Trophoblast cell (in vitro differentiated cells and primary cell): ENCODE measurements around the gene RABEP1.

Source experiments
- DNase-seq, 2 donors: peaks; one replicate each; pipeline ENCODE4 v3.0.0-alpha.2; 2016
- H2AFZ ChIP-seq: 2 replicates; pipeline ENCODE4 v1.6.1; 2013; ENCODE audit warnings: low read length, moderate library complexity, mild to moderate bottlenecking; ENCODE audit not compliant: insufficient read depth, poor library complexity
- H2AK5ac ChIP-seq: 2 replicates; pipeline ENCODE4 v1.6.1; 2013; ENCODE audit warnings: mild to moderate bottlenecking, low read length
- H2BK120ac ChIP-seq: 2 replicates; pipeline ENCODE4 v1.6.1; 2013; ENCODE audit warnings: low read length, mild to moderate bottlenecking, moderate library complexity; ENCODE audit not compliant: insufficient read depth, poor library complexity
- H2BK12ac ChIP-seq: 2 replicates; pipeline ENCODE4 v1.6.1; 2013; ENCODE audit warnings: mild to moderate bottlenecking, low read length, moderate library complexity
- H2BK5ac ChIP-seq: 2 replicates; pipeline ENCODE4 v1.6.1; 2013; ENCODE audit warnings: low read length, low read depth, moderate library complexity, mild to moderate bottlenecking; ENCODE audit not compliant: poor library complexity
- H3K14ac ChIP-seq: 2 replicates; pipeline ENCODE4 v1.6.1; 2013; ENCODE audit warnings: mild to moderate bottlenecking, low read length
- H3K18ac ChIP-seq: 2 replicates; pipeline ENCODE4 v1.6.1; 2013; ENCODE audit warnings: mild to moderate bottlenecking, low read length
- H3K23ac ChIP-seq: 2 replicates; pipeline ENCODE4 v1.6.1; 2013; ENCODE audit warnings: low read length
- H3K27ac ChIP-seq: 2 replicates; pipeline ENCODE4 v1.5.1; 2013; ENCODE audit warnings: low read depth, mild to moderate bottlenecking, inconsistent platforms, low read length, moderate library complexity
- H3K27me3 ChIP-seq: 2 replicates; pipeline ENCODE4 v1.6.1; 2013; ENCODE audit warnings: inconsistent platforms, mild to moderate bottlenecking, low read length, moderate library complexity; ENCODE audit not compliant: insufficient read depth
- H3K36me3 ChIP-seq, 2 experiments: 1 replicate in 1 of 2; 2 replicates in 1 of 2; pipeline ENCODE4 v1.6.1; 2013; ENCODE audit warnings: low read length in 2 of 2, mild to moderate bottlenecking in 2 of 2, moderate library complexity in 1 of 2; ENCODE audit not compliant: insufficient read depth in 2 of 2, control insufficient read depth in 1 of 2
- H3K4ac ChIP-seq: 2 replicates; pipeline ENCODE4 v1.6.1; 2013; ENCODE audit warnings: low read depth, mild to moderate bottlenecking, low read length, moderate library complexity
- H3K4me1 ChIP-seq, 2 experiments: 1 replicate in 1 of 2; 2 replicates in 1 of 2; pipeline ENCODE4 v1.6.1; 2013; ENCODE audit warnings: low read length in 2 of 2, mild to moderate bottlenecking in 2 of 2, moderate library complexity in 1 of 2; ENCODE audit not compliant: insufficient read depth in 2 of 2, control insufficient read depth in 1 of 2
- H3K4me2 ChIP-seq: 2 replicates; pipeline ENCODE4 v1.6.1; 2013; ENCODE audit warnings: inconsistent platforms, mild to moderate bottlenecking, low read length, moderate library complexity
- H3K4me3 ChIP-seq: 2 replicates; pipeline ENCODE4 v1.5.1; 2013; ENCODE audit warnings: mild to moderate bottlenecking, low read depth, low read length, inconsistent platforms
- H3K79me1 ChIP-seq: one replicate; pipeline ENCODE4 v1.6.1; 2013; ENCODE audit warnings: low read length
- H3K79me2 ChIP-seq: 2 replicates; pipeline ENCODE4 v1.6.1; 2013; ENCODE audit warnings: low read length, mild to moderate bottlenecking; ENCODE audit not compliant: control insufficient read depth, insufficient read depth, poor library complexity
- H3K9ac ChIP-seq: 2 replicates; pipeline ENCODE4 v1.6.1; 2013; ENCODE audit warnings: mild to moderate bottlenecking, low read length
- H3K9me3 ChIP-seq: 2 replicates; pipeline ENCODE4 v1.6.1; 2013; ENCODE audit warnings: low read depth, mild to moderate bottlenecking, control low read depth, inconsistent platforms, low read length; ENCODE audit not compliant: insufficient read depth
- H4K12ac ChIP-seq: 2 replicates; pipeline ENCODE4 v1.6.1; 2013; ENCODE audit warnings: low read depth, mild to moderate bottlenecking, low read length, moderate library complexity
- H4K8ac ChIP-seq: 2 replicates; pipeline ENCODE4 v1.6.1; 2013; ENCODE audit warnings: low read depth, mild to moderate bottlenecking, low read length, moderate library complexity
- H4K91ac ChIP-seq: one replicate; pipeline ENCODE4 v1.6.1; 2013; ENCODE audit warnings: low read depth, mild to moderate bottlenecking, low read length, moderate library complexity
- WGBS: extraction: QIAGEN DNeasy Blood & Tissue Kit; methylation state at CpG from one replicate; pipeline ENCODE4 v1.1.7; 2013; ENCODE audit warnings: missing lambda C conversion rate; ENCODE audit not compliant: insufficient read length, insufficient coverage; ENCODE audit errors: extremely low coverage; 5-methylcytosine and 5-hydroxymethylcytosine counted together

Gene RABEP1

GRCh38 chr17:5405400-5405799, 123.3 kb downstream of the RABEP1 start:
- Histone ChIP-seq H3K9me3 (no peaks in the 10 kb centered on the region), H3K27me3 (no peaks in the 10 kb centered on the region), H3K18ac (no peak overlapping the region), H3K4me3 (no peak overlapping the region), H4K12ac (no peak overlapping the region), H3K36me3 (peaks cover 19 to 53% of the 10 kb centered on the region in 2 experiments), H2BK5ac (no peak overlapping the region), H3K79me2 (no peaks in the 10 kb centered on the region), H3K14ac (no peak overlapping the region), H2AFZ (no peak overlapping the region), H3K4me1 (no peaks in the 10 kb centered on the region), H3K4ac (no peak overlapping the region), H2BK12ac (no peak overlapping the region), H3K23ac (no peak overlapping the region), H4K8ac (no peak overlapping the region), H2BK120ac (no peak overlapping the region), H3K27ac (no peak overlapping the region), H4K91ac (no peak overlapping the region), H3K9ac (no peak overlapping the region), H3K79me1 (no peaks in the 10 kb centered on the region), H2AK5ac (no peak overlapping the region), H3K4me2 (no peak overlapping the region)
- no peak for DNase-seq
- WGBS: no CpG with 5 or more reads among the region's 4 CpGs

- H2AK5ac ChIP-seq: no peak overlapping the region
- no peak overlapping the region for H3K18ac ChIP-seq
- H3K36me3 ChIP-seq: peaks cover 12 to 56% of the 10 kb centered on the region in 2 experiments
- no CpG with 5 or more reads among the region's 5 CpGs for WGBS
- H2BK120ac ChIP-seq: no peak overlapping the region
- no peak overlapping the region for H2AFZ ChIP-seq
- no peaks in the 10 kb centered on the region for H3K9me3 ChIP-seq
- no peak overlapping the region for H3K4me3 ChIP-seq
- H2BK5ac ChIP-seq: no peak overlapping the region
- H3K4me2 ChIP-seq: no peak overlapping the region
- H4K91ac ChIP-seq: no peak overlapping the region
- H3K14ac ChIP-seq: no peak overlapping the region
- H3K4ac ChIP-seq: no peak overlapping the region
- no peak overlapping the region for H3K27ac ChIP-seq
- H3K79me1 ChIP-seq: no peaks in the 10 kb centered on the region
- no peak overlapping the region for H3K9ac ChIP-seq
- no peaks in the 10 kb centered on the region for H3K4me1 ChIP-seq
- no peaks in the 10 kb centered on the region for H3K79me2 ChIP-seq
- H4K8ac ChIP-seq: no peak overlapping the region
- no peak for DNase-seq
- no peak overlapping the region for H3K23ac ChIP-seq
- H2BK12ac ChIP-seq: no peak overlapping the region
- H4K12ac ChIP-seq: no peak overlapping the region
- H3K27me3 ChIP-seq: no peaks in the 10 kb centered on the region
These were observed 126.1 kb downstream of the RABEP1 start for GRCh38 chr17:5408186-5408585.

GRCh38 chr17:5410594-5411272, 128.6 kb downstream of the RABEP1 start:
- Histone ChIP-seq H4K91ac (no peak overlapping the region), H3K9me3 (no peaks in the 10 kb centered on the region), H3K14ac (no peak overlapping the region), H3K9ac (no peak overlapping the region), H3K18ac (no peak overlapping the region), H4K8ac (no peak overlapping the region), H2BK5ac (no peak overlapping the region), H3K79me1 (no peaks in the 10 kb centered on the region), H3K4me2 (no peak overlapping the region), H3K27ac (no peak overlapping the region), H3K4ac (no peak overlapping the region), H3K23ac (no peak overlapping the region), H2AK5ac (no peak overlapping the region), H4K12ac (no peak overlapping the region), H3K4me1 (no peaks in the 10 kb centered on the region), H3K36me3 (peaks cover 16 to 55% of the 10 kb centered on the region in 2 experiments), H3K79me2 (no peaks in the 10 kb centered on the region), H2BK12ac (no peak overlapping the region), H3K4me3 (no peak overlapping the region), H3K27me3 (no peaks in the 10 kb centered on the region), H2AFZ (no peak overlapping the region), H2BK120ac (no peak overlapping the region)
- no peak for DNase-seq
- no CpG with 5 or more reads among the region's 7 CpGs for WGBS

GRCh38 chr17:5413682-5414081, 131.6 kb downstream of the RABEP1 start:
- no peak overlapping the region for H3K4me2 ChIP-seq
- H3K4me1 ChIP-seq: peaks cover 2 to 4% of the 10 kb centered on the region in 2 experiments
- H3K4me3 ChIP-seq: no peak overlapping the region
- H3K18ac ChIP-seq: no peak overlapping the region
- no peak overlapping the region for H4K12ac ChIP-seq
- H3K79me1 ChIP-seq: no peaks in the 10 kb centered on the region
- H3K27me3 ChIP-seq: no peaks in the 10 kb centered on the region
- no CpG with 5 or more reads among the region's 4 CpGs for WGBS
- no peak overlapping the region for H2BK12ac ChIP-seq
- no peak overlapping the region for H2BK5ac ChIP-seq
- H3K79me2 ChIP-seq: peaks cover 8% of the 10 kb centered on the region
- H3K23ac ChIP-seq: no peak overlapping the region
- H3K9me3 ChIP-seq: no peaks in the 10 kb centered on the region
- H2BK120ac ChIP-seq: no peak overlapping the region
- H2AFZ ChIP-seq: no peak overlapping the region
- H4K8ac ChIP-seq: no peak overlapping the region
- H4K91ac ChIP-seq: no peak overlapping the region
- H3K14ac ChIP-seq: no peak overlapping the region
- DNase-seq: peak in 1 of 2 donors; percentile 13
- H2AK5ac ChIP-seq: no peak overlapping the region
- peaks cover 23 to 38% of the 10 kb centered on the region in 2 experiments for H3K36me3 ChIP-seq
- H3K27ac ChIP-seq: no peak overlapping the region
- H3K4ac ChIP-seq: no peak overlapping the region
- no peak overlapping the region for H3K9ac ChIP-seq
